Measurements from ENCODE around the gene B3GNT4. TPM values are rescaled to one million over a fixed set of nuclear protein-coding genes. Genes with fewer than 3 reads are reported as not detected.
"Not testable (repeated sequence)": the region's sequence is repeated elsewhere in the genome, so short reads cannot be mapped to it uniquely, and the experiment has no call there.

Gene B3GNT4
- total RNA-seq, 1 donor from 2014 or later, result 3.6 TPM

DNA sequence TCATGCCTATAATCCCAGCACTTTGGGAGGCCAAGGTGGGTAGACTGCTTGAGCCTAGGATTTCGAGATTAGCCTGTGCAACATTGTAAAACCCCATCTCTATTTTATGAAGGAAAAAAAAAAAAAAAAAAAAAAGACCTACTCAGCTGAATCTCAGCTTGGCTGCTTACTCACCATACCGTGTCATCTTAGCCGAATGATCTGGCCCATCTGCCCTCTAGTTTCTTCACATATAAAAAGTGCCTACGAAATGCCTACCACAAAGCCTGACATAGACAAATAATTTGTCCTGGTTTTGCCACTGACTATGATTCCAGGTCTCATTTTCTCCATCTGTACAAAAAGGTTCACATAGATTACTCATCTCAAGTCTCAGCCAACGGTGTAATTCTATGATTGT is 12.3 kb downstream of the B3GNT4 start:
- DNase-seq (ENCODE audit: low spot score), result no peak

GRCh38 chr12:122216445-122216844 is 12.9 kb downstream of the B3GNT4 start:
- no peak for DNase-seq (ENCODE audit: low spot score)

- DNase-seq (ENCODE audit: low spot score), result peak; percentile 100
These were observed 22.3 kb downstream of the B3GNT4 start, which contains the start of gene DIABLO for GRCh38 chr12:122225683-122226365. TSS of gene DIABLO (minus strand) at chr12:122226052. CDS start at chr12:122226014, 38 bp downstream.

GRCh38 chr12:122226366-122227125 is 23.0 kb downstream of the B3GNT4 start:
- DNase-seq (ENCODE audit: low spot score), result no peak

GRCh38 chr12:122227341-122227740 is 23.8 kb downstream of the B3GNT4 start:
- no peak for DNase-seq (ENCODE audit: low spot score)

DNA sequence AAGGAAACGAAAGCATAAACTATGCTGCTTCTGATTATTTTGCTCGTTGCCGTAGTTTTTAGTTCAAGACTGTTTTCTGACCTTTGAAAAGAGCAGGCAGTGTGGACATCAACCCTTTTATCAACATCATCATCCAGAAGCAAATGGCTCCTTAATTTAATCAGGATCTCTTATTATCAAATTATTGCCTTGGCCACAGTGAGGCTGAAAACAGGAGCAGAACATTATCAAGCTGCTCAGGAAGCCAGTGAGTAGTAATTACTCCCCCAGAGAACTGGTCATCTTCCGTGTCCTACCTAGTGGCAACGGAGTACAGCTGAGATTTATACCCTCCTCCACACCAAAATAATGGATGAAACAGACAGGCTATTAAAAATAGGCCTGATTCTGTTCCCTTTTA is 24.6 kb downstream of the B3GNT4 start:
- DNase-seq (ENCODE audit: low spot score), result no peak

- no peak for DNase-seq (ENCODE audit: low spot score)
These were observed 27.3 kb downstream of the B3GNT4 start for GRCh38 chr12:122230798-122231197.

DNA sequence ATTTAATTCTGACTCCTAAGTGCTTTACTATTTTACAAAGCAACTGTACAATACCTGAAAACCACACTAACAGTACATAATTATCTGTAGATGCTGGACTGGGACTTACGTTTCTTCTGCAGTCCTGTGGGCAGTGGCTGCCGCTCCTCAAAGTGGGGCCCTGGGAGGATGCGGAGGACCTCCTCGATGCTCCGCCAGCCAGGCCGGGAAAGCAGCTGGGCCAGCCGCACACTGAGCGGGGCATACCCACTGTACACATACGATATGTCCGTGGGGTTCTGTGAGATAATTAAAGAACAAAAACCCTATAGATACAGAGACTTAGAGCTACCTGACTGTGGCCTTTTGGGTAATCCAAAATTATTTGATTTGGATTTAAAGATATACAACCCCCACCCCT is 29.2 kb downstream of the B3GNT4 start:
- no peak for DNase-seq (ENCODE audit: low spot score)

DNA sequence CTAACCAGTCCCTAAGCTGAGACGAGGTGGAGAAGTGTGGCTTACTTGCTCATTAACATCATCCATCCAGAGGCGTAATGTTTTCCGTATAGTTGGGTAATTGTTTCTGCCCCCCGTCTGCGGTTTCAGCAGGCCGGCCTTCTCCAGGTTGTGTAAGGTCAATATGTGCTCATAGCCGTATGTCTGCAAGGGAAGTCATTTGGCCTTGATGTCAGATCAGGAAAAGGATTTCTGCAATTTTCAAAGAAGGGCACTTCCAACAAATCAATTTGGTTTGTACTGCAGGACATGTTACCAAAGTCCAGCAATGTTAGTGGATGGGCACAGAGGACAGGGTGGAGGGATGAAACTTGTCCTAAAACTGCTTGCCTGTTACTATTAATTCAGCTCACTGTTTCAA is 32.2 kb downstream of the B3GNT4 start:
- DNase-seq (ENCODE audit: low spot score), result no peak

DNA sequence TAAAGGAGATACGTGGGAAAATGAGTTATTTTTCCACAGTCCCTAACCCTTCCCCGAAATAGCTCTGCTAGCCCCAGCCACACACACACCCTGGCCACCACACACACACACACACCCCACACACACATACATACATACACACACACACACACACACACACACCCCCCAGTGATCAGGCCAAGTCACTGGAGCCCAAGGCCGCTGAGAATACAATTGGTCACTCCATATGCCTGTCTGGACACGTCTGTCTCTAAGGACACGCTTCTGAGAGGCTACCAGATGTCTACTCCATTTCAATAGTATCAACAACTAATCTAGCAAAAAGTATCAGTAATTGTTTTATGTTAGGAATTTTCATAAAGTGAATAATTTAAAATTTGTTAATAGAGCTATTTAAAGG is 35.4 kb downstream of the B3GNT4 start:
- DNase-seq (ENCODE audit: low spot score), result no peak

GRCh38 chr12:122243965-122244364 is 40.5 kb downstream of the B3GNT4 start:
- no peak for DNase-seq (ENCODE audit: low spot score)

- no peak for DNase-seq (ENCODE audit: low spot score)
These were observed 41.3 kb downstream of the B3GNT4 start for GRCh38 chr12:122244565-122245371.

- no peak for DNase-seq (ENCODE audit: low spot score)
These were observed 42.0 kb downstream of the B3GNT4 start for GRCh38 chr12:122245553-122245952.

GRCh38 chr12:122250047-122250446 is 46.5 kb downstream of the B3GNT4 start:
- no peak for DNase-seq (ENCODE audit: low spot score)

- no peak for DNase-seq (ENCODE audit: low spot score)
These were observed 47.0 kb downstream of the B3GNT4 start for GRCh38 chr12:122250536-122250935.

DNA sequence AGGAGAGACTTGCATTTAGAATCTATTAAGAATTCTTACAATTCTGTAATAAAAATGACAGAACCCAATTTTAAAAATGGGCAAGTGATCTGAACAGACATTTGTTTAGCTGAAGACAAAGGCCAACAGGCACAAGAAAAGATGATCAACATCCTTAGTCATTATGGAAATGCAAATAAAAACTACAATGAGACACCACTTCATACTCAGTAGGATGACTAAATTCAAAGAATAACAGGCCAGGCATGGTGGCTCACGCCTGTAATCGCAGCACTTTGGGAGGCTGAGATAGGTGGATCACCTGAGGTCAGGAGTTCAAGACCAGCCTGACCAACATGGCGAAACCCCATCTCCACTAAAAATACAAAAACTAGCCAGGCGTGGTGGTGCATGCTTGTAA is 55.0 kb downstream of the B3GNT4 start:
- not testable (repeated sequence) for DNase-seq (ENCODE audit: low spot score)

Other genes starting within 250 kb of the B3GNT4 start
- 10.4 TPM for gene BCL7A, start 181.8 kb upstream of the B3GNT4 start, total RNA-seq (ENCODE audit: insufficient read depth, low replicate concordance)
- gene MLXIP, start 125.0 kb upstream of the B3GNT4 start, total RNA-seq (ENCODE audit: insufficient read depth, low replicate concordance), result 13.2 TPM
- gene IL31, start 29.5 kb upstream of the B3GNT4 start, total RNA-seq (ENCODE audit: insufficient read depth, low replicate concordance), result not detected
- gene LRRC43, start 20.6 kb upstream of the B3GNT4 start, total RNA-seq (ENCODE audit: insufficient read depth, low replicate concordance), result 1.7 TPM
- gene DIABLO, start 22.3 kb downstream of the B3GNT4 start, total RNA-seq (ENCODE audit: insufficient read depth, low replicate concordance), result 68.6 TPM
- gene VPS33A, start 62.8 kb downstream of the B3GNT4 start, total RNA-seq (ENCODE audit: insufficient read depth, low replicate concordance), result 34.7 TPM
- 88.1 TPM for gene CLIP1, start 219.0 kb downstream of the B3GNT4 start, total RNA-seq (ENCODE audit: insufficient read depth, low replicate concordance)

Data from umbilical cord (tissue), 2 donors.